GM21737 (cell line): ENCODE results near the gene SFSWAP.
"Not testable (repeated sequence)": the region's sequence is repeated elsewhere in the genome, so short reads cannot be mapped to it uniquely, and the experiment has no call there.

Source experiments
- ATAC-seq: cut with Tn5 transposase; IDR thresholded peaks from one replicate; pipeline ENCODE4 v1.9.1; 2021; ENCODE audit warnings: mild to moderate bottlenecking, moderate library complexity; ENCODE audit not compliant: unreplicated experiment

Gene SFSWAP

DNA sequence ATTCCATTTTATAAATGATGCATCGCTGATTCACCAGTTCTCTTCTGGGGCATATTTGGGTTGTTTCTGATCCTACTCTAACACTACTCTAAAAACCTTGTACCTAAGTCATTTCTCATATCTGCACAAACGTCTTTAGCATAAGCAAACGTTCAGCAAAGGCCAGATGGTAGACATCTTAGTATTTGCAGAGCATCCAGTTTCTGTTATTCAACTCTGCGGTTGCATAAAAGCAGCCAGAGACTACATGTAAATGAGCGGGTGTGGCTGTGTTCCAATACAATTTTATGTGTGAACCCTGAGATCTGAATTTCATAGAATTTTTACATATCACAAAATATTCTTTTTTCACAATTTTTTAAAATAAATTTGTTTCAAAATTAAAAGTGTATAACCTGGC is 94.5 kb downstream of the SFSWAP start:
- ATAC-seq, result no peak

- no peak for ATAC-seq
Measured at GRCh38 chr12:131806674-131807073, 95.8 kb downstream of the SFSWAP start.

DNA sequence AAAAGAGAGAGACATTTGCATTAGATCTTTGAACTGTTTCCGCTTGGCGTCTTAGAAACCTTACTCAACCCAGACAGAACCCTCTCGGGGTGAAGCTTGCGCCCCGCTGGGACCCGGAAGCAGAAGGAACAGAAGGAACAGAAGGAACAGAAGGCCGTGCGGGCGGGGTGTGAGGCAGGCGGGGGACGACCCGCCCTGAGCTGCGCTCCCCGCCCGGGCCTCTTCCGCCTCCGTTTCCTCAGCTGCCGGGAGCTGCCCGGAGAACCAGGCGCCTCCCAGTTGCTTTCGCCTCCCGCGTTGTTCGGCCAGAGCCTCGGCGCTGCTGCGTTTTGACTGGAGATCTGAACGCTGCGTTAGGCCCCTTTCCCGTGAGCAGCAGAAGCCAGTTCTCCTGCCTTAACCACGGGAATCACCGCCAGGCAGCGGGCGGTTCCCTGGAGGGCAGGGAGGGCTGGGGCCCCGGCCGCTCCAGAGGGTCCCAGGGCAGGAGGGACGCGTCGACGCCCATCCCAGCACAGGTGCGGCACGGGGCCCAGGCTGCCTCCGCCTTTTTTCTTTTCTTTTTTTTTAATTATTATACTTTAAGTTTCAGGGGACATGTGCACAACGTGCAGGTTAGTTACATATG is 98.0 kb downstream of the SFSWAP start:
- no peak for ATAC-seq

- ATAC-seq, result not testable (repeated sequence)
Measured at GRCh38 chr12:131809476-131810254, 98.8 kb downstream of the SFSWAP start.

DNA sequence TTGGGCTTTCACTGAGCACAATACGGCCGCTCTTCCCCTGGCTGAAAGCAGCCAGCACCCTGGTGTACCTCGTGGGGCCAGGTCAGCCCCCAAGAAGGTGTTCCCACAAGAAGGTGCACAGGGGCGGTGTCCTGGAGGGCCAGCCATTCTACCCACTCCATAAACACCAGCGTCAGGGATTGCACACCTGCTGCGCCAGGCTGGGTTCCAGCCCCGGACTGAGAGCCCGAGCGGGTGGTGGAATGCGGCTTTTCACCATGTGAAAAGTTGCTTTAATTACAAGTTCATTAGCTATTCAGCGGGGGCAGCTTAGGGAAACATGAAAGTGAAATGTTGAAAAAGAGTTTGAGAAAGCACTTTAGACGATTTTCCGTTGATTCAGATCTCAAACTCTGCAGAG is 99.8 kb downstream of the SFSWAP start:
- ATAC-seq, result no peak

DNA sequence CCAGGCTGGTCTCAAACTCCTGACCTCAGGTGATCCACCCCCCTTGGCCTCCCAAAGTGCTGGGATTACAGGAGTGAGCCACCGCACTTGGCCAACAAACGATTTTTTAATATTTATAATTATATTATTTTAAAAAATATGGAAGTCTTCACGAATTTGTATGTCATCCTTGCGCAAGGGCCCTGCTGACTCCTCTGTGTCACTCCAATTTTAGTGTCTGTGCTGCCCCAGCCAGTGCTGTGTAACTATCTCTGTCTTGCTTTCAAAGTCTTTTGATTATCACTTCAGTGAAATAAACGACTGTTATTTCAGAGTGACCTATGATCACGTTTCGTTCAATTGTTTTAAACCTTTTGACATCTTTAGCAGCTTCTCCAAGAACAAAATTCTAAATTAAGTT is 104.2 kb downstream of the SFSWAP start:
- no peak for ATAC-seq

DNA sequence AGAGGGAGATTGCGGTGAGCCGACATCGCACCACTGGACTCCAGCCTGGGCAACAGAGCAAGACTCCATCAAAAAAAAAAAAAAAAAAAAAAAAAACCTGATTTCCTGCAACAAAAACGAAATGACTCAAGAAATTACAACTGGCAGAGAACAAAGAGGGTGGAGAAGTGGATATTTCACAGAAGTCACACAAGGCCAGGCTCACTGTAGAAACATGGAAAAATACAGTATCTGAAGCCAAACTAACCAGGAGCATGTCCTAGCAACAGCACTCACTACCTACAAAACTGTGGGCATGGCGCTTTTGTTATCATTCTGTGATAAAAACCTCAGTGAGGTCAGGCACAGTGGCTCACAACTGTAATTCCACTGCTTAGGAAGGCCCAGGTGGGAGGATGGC is 105.6 kb downstream of the SFSWAP start:
- ATAC-seq, result no peak

DNA sequence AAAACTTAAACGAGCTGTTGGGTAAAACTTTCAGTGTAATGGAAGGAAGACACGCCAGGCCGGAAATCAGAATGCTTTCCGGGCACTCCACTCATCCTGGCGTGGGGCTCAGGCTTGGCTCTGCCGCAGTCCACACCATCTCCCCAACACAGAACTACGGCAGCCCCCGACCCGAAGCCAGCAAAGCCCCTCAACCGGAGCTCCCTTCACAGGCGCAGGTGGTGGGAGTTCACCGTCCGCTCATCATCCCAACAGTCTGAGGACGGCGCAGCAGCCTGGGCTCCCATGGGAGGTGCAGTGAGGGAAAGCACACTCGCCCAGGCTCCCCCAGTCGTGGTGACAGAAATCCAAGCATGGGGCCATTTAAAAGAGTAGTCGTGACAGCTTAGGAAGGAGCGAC is 106.4 kb downstream of the SFSWAP start:
- ATAC-seq, result no peak

DNA sequence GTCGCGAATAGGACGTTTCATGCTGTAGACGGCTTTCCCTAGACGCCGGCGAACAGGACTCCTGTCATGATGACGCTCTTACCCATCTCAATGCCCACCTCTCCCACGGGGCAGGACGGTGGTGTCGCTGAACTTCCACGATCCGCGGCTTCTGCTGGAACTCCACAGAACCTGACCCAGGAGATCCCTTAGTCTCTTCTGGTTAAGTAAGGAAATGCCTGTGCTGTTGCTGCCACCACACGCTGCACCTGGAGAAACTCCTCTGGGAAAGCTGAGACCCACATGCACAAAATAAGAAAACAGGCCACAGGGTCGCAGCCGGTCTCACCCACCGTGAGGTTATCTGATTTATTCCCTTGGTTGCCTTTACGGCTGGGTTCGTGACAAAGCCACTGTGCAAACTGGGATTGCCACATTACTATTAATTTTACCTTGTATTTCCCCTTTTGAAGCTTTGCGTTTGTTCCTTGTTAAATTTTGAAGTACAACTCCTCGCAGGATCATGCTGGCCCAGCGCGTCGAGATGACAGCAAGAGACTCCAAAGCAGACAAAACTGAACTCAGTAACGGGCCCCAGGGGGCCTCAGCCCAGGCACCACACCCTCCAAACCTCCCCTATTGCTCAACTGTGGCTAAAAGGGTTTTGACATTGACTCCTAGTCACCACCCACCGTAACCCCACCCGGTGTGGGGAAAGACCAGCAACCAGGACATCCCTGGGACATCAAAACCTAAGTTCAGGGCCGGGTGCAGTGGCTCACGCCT is 108.1 kb downstream of the SFSWAP start:
- no peak for ATAC-seq

DNA sequence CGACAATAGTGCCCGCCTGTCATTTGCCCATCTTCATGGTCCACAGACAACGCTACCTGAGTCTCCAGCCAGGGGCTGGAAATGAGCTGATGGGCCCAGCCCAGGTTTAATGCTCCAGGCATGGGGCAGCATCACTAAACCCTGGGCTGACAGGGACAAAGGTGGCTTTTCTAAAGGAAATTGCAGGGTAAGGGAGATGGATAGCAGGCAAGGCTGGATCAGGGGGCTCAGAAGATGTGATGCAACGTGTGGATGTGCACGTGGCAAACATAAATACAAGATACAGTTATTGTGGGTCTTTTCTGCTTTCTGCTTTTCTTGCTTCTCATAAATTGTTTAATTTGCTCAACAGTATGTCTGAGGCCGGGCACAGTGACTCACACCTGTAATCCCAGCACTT is 113.6 kb downstream of the SFSWAP start:
- ATAC-seq, result no peak

DNA sequence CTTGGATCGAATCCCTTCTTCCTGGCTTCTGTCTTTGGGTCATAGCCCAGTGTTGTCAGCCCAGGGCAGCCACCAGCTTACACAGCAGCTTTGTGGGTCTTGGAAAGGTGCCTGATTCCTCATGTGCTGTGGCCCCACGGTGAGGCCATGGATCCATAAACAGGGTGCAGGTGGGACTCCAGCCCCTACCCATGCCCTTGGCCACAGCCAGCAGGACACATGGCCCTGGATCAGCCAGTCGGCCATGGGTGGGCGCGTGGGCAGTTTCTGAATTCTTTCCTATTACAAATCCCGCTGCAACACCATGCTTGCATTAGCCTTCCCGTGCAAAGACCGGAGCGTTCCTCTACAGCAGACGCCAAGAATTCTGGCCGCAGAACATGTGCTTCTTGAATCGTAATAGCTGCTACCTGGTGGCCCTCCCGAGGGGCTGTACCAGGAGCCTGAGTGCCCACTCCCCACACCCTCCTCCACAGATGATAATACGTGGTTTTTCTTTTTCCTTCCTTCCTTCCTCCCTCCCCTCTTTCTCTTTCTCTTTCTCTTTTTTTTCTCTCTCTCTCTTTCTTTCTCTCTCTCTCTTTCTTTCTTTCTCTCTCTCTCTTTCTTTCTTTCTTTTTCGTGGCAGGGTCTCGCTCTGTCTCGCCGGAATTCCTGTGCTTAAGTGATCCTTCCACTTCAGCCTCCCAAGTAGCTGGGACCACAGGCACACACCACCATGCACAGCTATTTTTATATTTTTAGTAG is 114.4 kb downstream of the SFSWAP start:
- no peak for ATAC-seq

DNA sequence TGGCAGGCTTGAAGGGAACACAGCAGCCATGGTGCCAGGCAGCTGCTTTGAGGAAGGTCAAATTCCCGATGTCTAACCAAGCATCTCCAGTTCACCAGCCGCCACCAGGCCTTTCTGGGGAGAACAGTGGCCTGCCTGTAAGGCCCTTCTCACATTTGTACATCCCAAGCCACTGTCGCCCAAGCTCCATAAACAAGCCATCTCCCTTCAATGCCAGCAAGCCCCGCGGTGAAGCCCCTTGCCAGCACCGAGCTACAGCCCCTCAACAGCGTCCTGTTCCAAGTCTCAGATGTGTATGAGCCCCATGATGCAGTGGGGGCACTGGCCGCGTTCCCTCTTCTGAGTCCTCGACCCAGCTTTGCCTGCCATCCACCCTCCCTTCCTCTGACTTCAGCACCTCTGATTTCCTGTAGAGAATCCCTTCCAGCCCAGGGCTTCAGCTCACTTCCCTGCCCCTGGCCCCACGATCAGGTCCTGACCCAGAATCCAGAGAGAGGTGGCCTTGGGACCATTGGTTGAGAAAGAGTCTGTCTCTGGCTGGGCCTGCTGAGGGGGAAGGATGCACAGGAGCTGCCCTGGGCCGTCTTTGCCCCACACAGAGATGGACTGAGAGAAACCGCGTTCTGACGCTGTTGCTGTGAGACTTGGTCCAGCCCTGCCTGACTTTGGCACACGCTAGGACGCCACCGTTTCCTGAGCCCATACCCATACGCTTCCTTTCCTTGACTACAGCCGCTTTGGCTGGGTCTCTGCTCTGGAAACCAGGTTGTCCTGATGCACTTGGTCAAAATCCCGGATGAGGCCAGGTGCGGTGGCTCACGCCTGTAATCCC is 115.4 kb downstream of the SFSWAP start:
- ATAC-seq, result no peak

GRCh38 chr12:131827961-131828534 is 117.2 kb downstream of the SFSWAP start, which contains the start of gene MMP17:
TSS of gene MMP17 (plus strand) at chr12:131828393. CDS start at chr12:131828495, 102 bp downstream.
- ATAC-seq, result peak; percentile 44

DNA sequence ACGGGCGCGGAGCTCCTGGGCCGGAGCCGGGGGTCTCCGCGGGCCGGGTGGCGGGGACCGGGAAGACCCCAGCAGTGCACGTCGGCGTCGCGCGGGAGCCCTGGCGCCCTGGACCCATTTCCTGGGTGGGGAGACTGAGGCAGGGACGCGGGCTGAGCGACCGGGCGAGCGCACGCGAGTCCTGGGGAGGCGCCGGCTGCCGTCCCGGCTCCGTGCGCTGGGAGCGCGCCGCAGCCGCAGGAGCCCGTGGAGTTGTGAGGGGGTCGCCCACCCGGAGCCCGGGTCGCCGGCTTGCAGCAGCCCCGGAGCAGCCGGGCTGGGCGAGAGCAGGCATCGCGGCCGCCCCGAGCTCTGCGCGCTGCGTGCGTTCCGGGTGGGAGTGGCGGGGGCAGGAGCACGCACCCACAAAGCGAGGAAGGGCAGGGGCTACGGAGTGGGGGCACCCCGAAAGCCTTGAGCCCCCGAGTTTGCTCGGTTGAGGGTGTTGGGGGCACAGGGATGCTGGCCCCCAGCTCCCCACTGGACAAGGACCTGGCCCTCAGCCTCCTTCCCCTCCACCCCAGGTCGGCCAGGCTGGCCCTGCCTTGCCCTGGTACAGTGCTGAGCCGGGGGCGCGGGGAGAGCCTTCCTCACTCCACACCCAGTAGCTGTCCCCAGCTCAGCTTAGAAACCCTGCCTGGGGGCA is 117.9 kb downstream of the SFSWAP start:
- no peak for ATAC-seq

- no peak for ATAC-seq
Measured at GRCh38 chr12:131829356-131829747, 118.5 kb downstream of the SFSWAP start.

- no peak for ATAC-seq
Measured at GRCh38 chr12:131829791-131830334, 119.0 kb downstream of the SFSWAP start.

- peak; percentile 44 for ATAC-seq
Measured at GRCh38 chr12:131830335-131830913, 119.5 kb downstream of the SFSWAP start.

- ATAC-seq, result no peak
Measured at GRCh38 chr12:131830914-131831571, 120.2 kb downstream of the SFSWAP start.
